NCI-H2227 treated with DMSO at 0.1 percent for 48 hours (cell line): ENCODE measurements around the gene SHB.

Source experiments
- DNase-seq: peaks from one replicate; lab custom pipeline; 2025; lab: John Stamatoyannopoulos, UW

The SHB gene

GRCh38 chr9:38042626-38043357 is 26.2 kb downstream of the SHB start:
- no peak for DNase-seq

DNA sequence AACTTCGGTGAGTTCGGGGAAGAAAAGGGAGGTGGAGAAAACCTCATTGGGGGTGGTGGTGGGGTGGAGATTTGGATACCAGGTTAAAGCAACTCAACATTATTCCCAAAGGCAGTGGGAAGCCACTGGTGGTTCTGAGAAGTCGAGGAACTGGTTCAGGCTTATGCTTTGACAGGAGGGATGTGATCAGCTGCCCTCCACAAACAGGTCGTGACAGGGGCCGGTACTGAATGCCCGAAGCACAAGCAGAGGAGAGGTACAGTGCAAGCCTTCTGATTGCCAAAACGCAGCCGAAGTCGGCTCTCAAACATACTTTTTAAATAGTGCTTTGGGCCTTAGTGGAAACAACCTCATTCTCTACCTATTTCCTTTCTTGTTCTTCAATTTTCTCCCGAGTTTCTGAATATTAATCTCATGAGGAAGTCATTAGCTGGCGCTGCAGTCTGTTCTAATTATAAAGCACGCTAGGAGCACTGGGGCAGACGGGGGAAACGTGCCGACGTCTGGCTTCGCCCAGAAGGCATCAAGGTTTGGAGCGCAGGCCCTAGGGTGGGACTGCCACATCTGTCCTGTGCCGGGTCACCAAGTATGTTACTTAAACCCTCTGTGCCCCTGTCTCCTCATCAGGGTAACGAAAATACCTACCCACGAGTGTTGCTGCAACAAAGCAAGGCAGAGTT is 27.3 kb downstream of the SHB start:
- no peak for DNase-seq

GRCh38 chr9:38039907-38040682 is 28.9 kb downstream of the SHB start:
- DNase-seq: no peak

DNA sequence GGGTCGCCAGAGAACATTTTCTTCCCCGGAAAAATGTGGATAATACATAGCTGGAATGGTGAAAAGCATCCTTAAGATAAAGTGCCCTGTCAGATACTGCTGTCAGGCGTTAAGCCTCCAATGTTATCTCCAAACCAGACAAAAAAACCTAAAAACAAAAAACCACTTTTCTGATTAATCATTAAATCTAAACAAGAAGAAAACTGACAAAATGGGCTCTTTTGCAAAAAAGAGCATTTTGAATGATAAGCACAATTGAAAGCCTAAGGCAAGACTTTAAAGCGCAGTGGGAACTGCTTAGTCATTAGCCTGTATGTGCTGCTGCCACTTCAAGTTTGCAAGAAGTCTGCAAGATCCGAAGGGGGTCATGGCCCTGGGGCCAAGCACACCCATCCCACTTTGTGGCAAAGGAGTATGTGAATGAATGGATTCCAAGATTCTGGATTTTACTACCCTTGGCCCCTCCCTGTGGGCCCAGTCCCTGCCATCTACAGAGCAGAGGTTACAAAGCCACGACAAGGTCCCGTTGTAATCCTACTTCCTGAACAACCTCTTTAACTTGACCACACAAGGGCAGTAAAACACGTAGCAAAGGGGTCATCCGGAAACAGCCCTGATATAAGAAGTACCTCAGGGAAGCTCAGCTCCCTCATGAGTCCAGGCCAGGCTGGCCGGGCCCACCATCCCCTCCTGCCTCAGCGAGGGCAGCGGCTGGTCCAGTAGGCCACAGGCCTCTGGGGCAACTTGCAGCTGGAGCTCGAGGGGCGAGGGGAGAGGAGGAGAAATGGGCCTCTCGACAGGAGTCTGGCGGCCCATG is 29.7 kb downstream of the SHB start:
- DNase-seq: no peak

DNA sequence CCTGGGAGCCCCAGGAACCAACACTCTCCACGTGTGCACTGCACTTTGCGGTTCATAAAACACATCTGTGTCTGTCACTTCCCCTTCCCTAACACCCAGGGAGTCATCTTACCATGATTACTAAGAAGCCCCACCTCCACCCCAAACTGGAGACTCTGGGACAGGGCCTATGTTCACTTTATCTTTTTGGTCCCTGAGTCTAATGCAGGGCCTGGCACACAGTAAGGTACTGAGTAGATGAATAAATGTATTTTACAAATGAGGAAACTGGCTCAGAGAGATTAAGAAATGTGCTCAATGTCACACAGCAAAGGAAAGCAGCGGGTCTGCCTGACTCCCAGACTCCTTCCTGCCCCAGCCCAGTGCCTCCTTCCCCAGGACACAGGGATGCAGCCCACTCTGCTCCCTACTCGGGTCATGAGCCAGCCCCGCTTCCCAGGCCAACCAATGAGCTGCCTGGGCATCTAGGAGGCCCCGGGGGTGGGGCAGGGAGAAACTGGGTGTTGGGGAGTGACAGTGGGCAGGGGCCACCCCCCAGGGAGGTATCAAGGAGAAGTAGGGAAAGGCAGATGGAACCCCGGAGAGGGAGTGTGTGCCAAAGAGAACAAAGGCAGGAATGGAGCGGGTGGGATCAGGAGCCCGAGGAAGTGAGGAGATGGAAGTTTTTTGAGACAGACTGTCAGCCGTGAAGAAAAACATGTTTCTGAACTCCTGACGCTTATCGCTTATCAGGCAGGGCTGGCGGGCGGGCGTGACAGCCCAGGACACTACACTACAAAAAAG is 30.5 kb downstream of the SHB start:
- DNase-seq: no peak

DNA sequence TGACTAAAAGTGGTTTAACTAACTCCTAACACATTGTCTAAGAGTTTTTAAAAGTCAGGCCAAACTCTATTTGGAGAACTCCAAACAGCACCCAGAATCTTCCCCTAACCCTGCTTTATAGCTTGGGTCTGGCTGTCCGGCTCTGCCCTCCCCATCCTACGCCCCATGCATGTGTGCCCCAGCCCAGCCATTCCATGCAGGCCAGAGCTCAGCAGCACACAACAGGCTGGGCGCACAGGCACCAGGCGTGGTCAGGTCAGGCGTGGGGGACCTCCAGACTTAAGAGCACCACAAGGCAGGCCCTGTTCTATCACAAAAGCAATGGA is 31.1 kb downstream of the SHB start:
- no peak for DNase-seq

GRCh38 chr9:38036359-38037084 is 32.5 kb downstream of the SHB start:
- no peak for DNase-seq

DNA sequence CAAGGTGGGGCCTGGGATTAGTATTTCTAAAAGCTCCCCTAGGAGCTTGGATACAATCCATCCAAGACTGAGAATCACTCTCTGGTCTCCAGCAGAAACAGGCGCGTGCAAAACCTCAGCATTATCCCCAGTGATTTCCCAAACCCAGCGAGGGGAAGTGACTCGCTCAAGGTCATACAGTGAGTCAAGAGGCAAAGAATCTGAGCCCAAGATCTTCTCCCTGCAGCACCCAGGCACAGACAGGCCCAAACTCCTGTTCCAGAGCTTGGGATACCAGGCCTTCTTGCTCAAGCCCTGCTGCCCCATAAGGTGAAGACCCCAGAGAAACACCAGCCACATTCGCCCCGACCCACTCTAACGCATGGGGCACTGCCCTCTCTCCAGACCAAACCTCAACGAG is 33.2 kb downstream of the SHB start:
- DNase-seq: no peak

DNA sequence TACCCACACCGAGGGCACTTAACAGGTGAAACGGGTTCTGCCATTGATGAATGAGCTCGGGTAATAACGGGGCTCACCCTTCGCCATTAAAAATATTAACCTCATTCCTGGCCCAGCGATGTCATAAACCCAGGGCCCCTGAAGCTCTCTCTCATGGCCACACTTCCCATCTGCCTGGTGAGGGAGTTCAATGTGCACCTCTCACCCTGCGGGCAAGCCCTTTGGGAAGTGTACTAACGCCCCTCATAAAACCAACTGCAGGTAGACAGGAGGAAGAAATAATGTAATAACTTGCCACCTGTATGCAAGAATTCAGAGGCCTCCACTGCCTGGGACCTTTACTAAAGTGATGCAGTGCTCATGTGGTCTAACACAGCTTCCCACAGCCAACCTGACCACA is 35.1 kb downstream of the SHB start:
- no peak for DNase-seq

DNA sequence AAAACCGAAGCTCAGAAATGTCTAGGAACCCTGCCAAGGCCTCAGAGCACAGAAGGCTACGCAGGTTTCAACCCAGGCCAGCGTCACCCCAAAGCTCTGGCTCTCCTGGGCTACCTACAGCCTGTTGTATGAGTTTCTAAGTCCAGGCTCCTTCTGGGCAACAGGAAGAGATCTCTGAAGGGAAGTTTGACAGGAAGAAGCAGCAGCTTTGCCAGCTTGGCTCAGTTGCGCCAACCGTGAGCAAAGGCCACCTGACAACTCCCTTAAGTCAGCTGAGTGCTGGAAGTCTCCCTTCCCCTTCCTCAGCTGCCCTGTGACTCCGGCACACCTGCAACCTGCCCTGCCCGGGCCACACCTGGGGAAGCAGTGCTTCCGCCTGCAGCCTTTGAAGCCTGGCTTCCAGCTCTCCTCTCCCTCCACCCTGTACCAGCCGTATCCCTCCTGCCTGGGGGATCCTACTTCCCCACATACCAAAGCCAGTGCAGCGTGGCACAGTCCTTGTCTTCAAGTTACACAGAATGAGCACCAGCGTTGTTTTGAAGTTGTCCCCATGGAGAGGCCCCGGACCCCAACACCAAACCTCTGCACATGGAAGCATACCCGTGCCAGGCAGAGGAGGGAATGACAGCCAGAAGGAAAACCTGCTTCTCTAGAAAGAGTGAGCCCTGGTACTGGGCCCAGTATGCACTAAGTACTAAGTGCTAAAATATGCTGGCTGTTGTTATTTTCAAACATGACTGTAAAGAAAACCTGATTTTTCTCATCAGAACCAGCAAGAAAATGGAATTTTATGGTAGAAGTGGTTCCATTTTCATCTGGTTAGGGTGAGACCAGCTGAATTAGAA is 36.5 kb downstream of the SHB start:
- no peak for DNase-seq

- DNase-seq: no peak
Measured at GRCh38 chr9:38031594-38031993, 37.4 kb downstream of the SHB start.

DNA sequence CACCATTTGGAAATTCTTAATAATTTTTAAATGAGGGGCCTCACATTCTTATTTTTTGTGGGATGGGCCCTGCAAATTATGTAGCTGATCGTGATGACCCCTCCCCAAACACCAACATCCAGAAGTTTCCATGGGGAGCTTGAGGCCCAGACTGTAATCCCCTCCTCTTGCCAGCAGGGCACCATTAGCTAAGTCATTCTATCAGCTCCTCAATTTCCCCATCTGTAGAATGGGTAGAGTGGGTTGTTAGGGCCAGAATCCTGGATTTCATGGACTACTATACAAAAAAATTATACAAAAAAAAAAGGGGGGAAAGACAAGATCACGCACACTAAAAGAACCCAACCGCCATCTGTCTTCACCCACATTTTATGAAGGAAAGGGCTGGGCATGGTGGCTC is 38.4 kb downstream of the SHB start:
- DNase-seq: no peak

- no peak for DNase-seq
Measured at GRCh38 chr9:38029915-38030638, 39.0 kb downstream of the SHB start.

- no peak for DNase-seq
Measured at GRCh38 chr9:38027714-38028113, 41.3 kb downstream of the SHB start.

- no peak for DNase-seq
Measured at GRCh38 chr9:38026840-38027527, 42.0 kb downstream of the SHB start.

- peak; percentile 47 for DNase-seq
Measured at GRCh38 chr9:38026021-38026809, 42.8 kb downstream of the SHB start.

DNA sequence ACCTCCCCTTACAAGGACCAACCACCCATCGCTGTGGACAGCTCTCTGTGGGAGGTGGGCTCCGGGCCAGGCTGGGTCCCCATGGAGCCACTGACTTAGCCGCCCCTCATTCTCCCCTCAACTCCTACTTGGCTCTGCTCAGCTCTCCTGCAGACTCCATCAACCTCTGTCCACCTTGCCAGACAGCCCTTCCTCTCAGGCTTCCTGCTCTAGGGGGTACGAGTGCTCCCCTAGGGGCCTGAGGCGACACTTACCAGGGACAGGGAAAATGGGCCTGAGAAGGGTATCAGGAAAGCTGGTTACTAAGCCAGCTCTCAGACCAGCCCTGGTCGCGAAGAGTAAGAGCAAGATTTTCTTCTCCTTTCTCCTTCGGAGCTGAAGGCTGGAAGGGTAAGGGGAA is 43.9 kb downstream of the SHB start:
- DNase-seq: no peak
